ENCODE results near the gene MTHFD2L. TPM values are rescaled to one million over a fixed set of nuclear protein-coding genes. Genes with fewer than 3 reads are reported as not detected.
A peak's percentile ranks its signal among the peaks of the same experiment; 100 is the strongest.

The MTHFD2L gene
- total RNA-seq, 1 experiment from 2014 or later: 24.1 TPM

DNA sequence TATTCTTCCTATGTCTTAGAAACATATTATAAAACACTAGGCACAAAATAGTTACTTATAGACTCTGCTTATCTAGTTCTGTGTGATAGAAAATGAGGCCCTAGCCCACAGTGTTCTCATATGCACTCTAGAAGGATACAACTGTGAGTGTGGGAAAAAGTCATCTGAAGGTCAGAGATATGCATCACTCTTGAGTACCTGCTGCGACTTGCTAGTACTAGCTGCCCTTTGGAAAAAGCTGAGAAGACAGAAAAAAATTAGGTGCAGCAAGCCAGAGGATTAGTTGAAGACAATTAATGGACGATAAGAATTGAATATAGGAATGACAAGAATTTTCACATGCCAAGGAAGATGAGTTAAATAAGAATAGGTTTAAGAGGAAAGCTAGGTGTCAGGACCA lies 61.3 kb downstream of the MTHFD2L start:
- CTCF ChIA-PET: no interaction called here
- no peak for DNase-seq
- BruUV-seq (replicated peaks): no TSS peak

DNA sequence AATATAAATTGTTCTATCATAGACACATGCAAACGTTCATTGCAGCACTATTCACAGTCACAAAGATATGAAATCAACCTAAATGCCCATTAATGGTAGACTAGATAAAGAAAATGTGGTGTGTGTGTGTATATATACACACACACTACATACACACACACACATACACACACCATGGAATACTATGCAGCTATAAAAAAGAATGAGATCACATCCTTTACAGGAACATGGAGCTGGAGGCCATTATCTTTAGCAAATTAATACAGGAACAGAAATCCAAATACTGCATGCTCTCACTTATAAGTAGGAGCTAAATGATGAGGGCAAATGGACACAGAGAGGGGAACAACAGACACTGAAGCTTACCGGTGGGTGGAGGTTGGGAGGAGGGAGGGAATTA lies 65.2 kb downstream of the MTHFD2L start:
- H3K27me3 Mint-ChIP-seq (ENCODE audit: unreplicated experiment): no peaks in the 10 kb centered on the region
- H3K27ac Mint-ChIP-seq (ENCODE audit: unreplicated experiment): no peak overlapping the region
- H3K4me1 Mint-ChIP-seq (ENCODE audit: low read depth, unreplicated experiment): peaks cover 11% of the 10 kb centered on the region
- DNase-seq: no peak
- CTCF ChIA-PET: no interaction called here
- TF ChIP-seq, protein P1, sequence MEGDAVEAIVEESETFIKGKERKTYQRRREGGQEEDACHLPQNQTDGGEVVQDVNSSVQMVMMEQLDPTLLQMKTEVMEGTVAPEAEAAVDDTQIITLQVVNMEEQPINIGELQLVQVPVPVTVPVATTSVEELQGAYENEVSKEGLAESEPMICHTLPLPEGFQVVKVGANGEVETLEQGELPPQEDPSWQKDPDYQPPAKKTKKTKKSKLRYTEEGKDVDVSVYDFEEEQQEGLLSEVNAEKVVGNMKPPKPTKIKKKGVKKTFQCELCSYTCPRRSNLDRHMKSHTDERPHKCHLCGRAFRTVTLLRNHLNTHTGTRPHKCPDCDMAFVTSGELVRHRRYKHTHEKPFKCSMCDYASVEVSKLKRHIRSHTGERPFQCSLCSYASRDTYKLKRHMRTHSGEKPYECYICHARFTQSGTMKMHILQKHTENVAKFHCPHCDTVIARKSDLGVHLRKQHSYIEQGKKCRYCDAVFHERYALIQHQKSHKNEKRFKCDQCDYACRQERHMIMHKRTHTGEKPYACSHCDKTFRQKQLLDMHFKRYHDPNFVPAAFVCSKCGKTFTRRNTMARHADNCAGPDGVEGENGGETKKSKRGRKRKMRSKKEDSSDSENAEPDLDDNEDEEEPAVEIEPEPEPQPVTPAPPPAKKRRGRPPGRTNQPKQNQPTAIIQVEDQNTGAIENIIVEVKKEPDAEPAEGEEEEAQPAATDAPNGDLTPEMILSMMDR (IDR thresholded peaks at IDR 0.05; ENCODE audit: unreplicated experiment): no peak
- no peaks in the 10 kb centered on the region for H3K9me3 Mint-ChIP-seq (ENCODE audit: low read depth, unreplicated experiment)
- no peaks in the 10 kb centered on the region for H3K36me3 Mint-ChIP-seq (ENCODE audit: insufficient read depth, unreplicated experiment)
- intact Hi-C loops (cut with micrococcal nuclease; ENCODE audit: unreplicated experiment): no loop called here
- H3K4me3 Mint-ChIP-seq (ENCODE audit: low read depth, unreplicated experiment): no peak overlapping the region
- no TSS peak for BruUV-seq (replicated peaks)

More for the DNA sequence above, 61.3 kb downstream of the MTHFD2L start:
- TF ChIP-seq, protein P1 (IDR thresholded peaks at IDR 0.05; ENCODE audit: unreplicated experiment): no peak
- Mint-ChIP-seq H3K36me3 (ENCODE audit: insufficient read depth, unreplicated experiment) (no peaks in the 10 kb centered on the region), H3K27ac (ENCODE audit: unreplicated experiment) (no peak overlapping the region), H3K27me3 (ENCODE audit: unreplicated experiment) (no peaks in the 10 kb centered on the region), H3K9me3 (ENCODE audit: low read depth, unreplicated experiment) (no peaks in the 10 kb centered on the region), H3K4me3 (ENCODE audit: low read depth, unreplicated experiment) (no peak overlapping the region), H3K4me1 (ENCODE audit: low read depth, unreplicated experiment) (peaks cover 5% of the 10 kb centered on the region)
- intact Hi-C loops (cut with micrococcal nuclease; ENCODE audit: unreplicated experiment): no loop called here

DNA sequence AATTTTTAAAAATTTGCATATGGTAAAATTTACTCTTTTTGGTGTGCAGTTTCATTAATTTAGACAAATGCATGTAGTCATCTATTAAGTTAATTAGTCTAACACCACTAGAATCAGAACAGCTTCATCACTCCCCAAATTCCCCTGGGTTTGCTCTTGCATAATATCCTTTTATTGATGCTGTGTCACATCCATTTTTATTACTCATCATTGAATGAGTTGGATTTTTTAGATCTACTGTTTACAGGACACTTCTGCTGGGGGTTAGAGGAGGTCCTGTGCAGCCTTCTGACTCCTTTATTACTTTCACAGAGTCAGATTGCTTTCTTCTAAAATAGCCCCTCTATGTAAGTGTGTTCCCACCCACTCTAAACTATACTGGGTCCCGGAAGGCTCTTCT lies 65.9 kb downstream of the MTHFD2L start:
- intact Hi-C loops (cut with micrococcal nuclease; ENCODE audit: unreplicated experiment): no loop called here
- CTCF ChIA-PET: no interaction called here
- Mint-ChIP-seq H3K27me3 (ENCODE audit: unreplicated experiment) (no peaks in the 10 kb centered on the region), H3K4me3 (ENCODE audit: low read depth, unreplicated experiment) (no peak overlapping the region), H3K4me1 (ENCODE audit: low read depth, unreplicated experiment) (peaks cover 11% of the 10 kb centered on the region), H3K9me3 (ENCODE audit: low read depth, unreplicated experiment) (no peaks in the 10 kb centered on the region), H3K27ac (ENCODE audit: unreplicated experiment) (no peak overlapping the region), H3K36me3 (ENCODE audit: insufficient read depth, unreplicated experiment) (no peaks in the 10 kb centered on the region)
- DNase-seq: no peak
- no TSS peak for BruUV-seq (replicated peaks)
- TF ChIP-seq, protein P1 (IDR thresholded peaks at IDR 0.05; ENCODE audit: unreplicated experiment): no peak

DNA sequence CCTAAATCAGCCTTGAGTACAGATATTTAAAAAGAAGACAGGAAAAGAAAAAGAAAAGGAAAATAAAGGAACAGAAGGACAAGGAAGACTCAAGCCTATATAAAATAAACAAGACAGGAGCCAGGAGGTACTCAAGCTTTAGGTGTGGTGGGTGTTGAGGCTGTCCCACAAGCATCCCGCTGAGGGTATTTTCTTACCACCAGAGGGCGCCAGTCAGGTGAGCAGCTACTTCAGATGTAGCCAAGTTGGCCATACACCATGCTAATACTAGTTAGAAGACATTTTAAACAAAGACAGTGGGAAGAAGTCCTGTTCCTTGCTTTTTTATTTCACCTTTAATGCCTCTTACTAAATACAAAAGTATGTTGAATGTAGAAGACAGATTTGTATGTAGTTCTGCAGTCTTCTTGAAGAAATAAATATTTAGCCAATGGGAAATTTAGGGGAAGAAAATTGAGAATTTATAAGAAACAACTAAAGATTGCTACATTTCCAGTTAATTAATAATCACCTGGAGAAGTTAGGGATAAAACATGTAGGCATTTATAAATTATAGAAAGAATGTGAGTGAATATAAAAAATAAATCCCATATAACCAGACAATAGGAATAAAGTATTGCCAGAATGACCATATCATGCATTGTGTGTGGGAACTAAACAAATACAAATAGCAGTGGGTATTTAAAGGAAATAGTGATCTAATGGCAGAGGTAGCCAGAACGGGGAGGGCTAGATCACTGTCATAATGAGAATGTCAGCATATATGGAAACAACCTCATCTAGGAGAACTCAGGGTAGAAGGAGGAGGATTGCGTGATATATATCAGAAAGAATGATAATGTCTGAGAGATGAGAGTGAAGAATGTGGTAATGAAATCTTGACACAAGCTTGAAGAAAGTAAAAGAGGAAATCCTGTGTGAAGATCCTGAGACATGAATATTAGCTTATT lies 71.0 kb downstream of the MTHFD2L start:
- no peak overlapping the region for H3K27ac Mint-ChIP-seq (ENCODE audit: unreplicated experiment)
- DNase-seq: peak; percentile 78
- intact Hi-C loops (cut with micrococcal nuclease; ENCODE audit: unreplicated experiment): loop anchor here (1.0 to 2.0 kb wide), 2 partner anchors 40 to 82 kb away; no protein-coding TSS in a partner anchor
- CTCF ChIA-PET: interaction anchor here (0.5 to 1.1 kb wide), 2 partner anchors 40 to 1533 kb away, joined by 4 read pairs; no protein-coding TSS in a partner anchor
- H3K4me1 Mint-ChIP-seq (ENCODE audit: low read depth, unreplicated experiment): peaks cover 27% of the 10 kb centered on the region
- no peak overlapping the region for H3K4me3 Mint-ChIP-seq (ENCODE audit: low read depth, unreplicated experiment)
- BruUV-seq (replicated peaks): no TSS peak
- no peaks in the 10 kb centered on the region for H3K27me3 Mint-ChIP-seq (ENCODE audit: unreplicated experiment)
- no peaks in the 10 kb centered on the region for H3K36me3 Mint-ChIP-seq (ENCODE audit: insufficient read depth, unreplicated experiment)
- no peaks in the 10 kb centered on the region for H3K9me3 Mint-ChIP-seq (ENCODE audit: low read depth, unreplicated experiment)
- TF ChIP-seq, protein P1 (IDR thresholded peaks at IDR 0.05; ENCODE audit: unreplicated experiment): peak; percentile 79

Measured in Calu3 (cell line).